ENCODE measurements around the gene TTBK2.

GRCh38 chr15:42695527-42696071 is 225.0 kb downstream of the TTBK2 start:
- TF ChIP-seq, protein P1, sequence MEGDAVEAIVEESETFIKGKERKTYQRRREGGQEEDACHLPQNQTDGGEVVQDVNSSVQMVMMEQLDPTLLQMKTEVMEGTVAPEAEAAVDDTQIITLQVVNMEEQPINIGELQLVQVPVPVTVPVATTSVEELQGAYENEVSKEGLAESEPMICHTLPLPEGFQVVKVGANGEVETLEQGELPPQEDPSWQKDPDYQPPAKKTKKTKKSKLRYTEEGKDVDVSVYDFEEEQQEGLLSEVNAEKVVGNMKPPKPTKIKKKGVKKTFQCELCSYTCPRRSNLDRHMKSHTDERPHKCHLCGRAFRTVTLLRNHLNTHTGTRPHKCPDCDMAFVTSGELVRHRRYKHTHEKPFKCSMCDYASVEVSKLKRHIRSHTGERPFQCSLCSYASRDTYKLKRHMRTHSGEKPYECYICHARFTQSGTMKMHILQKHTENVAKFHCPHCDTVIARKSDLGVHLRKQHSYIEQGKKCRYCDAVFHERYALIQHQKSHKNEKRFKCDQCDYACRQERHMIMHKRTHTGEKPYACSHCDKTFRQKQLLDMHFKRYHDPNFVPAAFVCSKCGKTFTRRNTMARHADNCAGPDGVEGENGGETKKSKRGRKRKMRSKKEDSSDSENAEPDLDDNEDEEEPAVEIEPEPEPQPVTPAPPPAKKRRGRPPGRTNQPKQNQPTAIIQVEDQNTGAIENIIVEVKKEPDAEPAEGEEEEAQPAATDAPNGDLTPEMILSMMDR (conservative IDR thresholded peaks at IDR 0.05; ENCODE audit: low read length) = no peak
- TF ChIP-seq EZH2phosphoT487 (IDR thresholded peaks at IDR 0.05; ENCODE audit: borderline replicate concordance, low read depth, low read length) = no peak

All from OCI-LY7 (cell line).